ENCODE data around the gene TAGLN2.

Gene TAGLN2

DNA sequence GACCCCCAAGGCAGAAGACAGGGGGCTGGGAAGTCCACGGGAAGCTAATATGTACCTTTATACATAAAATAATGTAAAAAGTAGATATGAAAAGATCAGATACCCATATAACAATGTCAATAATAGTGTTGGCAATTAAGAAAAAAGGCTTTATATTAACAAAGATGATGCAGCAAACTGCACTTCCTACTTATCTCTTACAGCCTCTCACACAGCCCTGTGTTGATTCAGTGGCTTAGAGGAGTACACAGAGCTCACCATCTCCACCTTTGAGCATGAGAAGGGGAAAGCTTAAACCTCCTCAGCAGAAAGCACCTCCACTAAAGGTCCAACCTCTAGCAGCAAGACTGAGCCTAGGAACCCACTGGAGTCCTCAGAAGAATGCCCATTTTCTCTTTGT, 55.7 kb downstream of the TAGLN2 start:
- TF ChIP-seq, protein P1, sequence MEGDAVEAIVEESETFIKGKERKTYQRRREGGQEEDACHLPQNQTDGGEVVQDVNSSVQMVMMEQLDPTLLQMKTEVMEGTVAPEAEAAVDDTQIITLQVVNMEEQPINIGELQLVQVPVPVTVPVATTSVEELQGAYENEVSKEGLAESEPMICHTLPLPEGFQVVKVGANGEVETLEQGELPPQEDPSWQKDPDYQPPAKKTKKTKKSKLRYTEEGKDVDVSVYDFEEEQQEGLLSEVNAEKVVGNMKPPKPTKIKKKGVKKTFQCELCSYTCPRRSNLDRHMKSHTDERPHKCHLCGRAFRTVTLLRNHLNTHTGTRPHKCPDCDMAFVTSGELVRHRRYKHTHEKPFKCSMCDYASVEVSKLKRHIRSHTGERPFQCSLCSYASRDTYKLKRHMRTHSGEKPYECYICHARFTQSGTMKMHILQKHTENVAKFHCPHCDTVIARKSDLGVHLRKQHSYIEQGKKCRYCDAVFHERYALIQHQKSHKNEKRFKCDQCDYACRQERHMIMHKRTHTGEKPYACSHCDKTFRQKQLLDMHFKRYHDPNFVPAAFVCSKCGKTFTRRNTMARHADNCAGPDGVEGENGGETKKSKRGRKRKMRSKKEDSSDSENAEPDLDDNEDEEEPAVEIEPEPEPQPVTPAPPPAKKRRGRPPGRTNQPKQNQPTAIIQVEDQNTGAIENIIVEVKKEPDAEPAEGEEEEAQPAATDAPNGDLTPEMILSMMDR (IDR thresholded peaks at IDR 0.05; ENCODE audit: poor library complexity, severe bottlenecking), result no peak
- no peak for ATAC-seq (ENCODE audit: low read depth)
- H3K4me3 ChIP-seq (ENCODE audit: severe bottlenecking), result no peak overlapping the region
- DNase-seq (ENCODE audit: low spot score), result no peak
- peak overlapping the region; percentile 47 for H3K27ac ChIP-seq (ENCODE audit: poor library complexity, severe bottlenecking)
- H3K27me3 ChIP-seq (ENCODE audit: insufficient read depth, poor library complexity, severe bottlenecking), result no peaks in the 10 kb centered on the region
- H3K4me1 ChIP-seq (ENCODE audit: insufficient read depth, poor library complexity, severe bottlenecking), result peaks cover 25% of the 10 kb centered on the region
- H3K9me3 ChIP-seq (ENCODE audit: severe bottlenecking), result no peaks in the 10 kb centered on the region
- H3K36me3 ChIP-seq (ENCODE audit: low read depth), result no peaks in the 10 kb centered on the region

DNA sequence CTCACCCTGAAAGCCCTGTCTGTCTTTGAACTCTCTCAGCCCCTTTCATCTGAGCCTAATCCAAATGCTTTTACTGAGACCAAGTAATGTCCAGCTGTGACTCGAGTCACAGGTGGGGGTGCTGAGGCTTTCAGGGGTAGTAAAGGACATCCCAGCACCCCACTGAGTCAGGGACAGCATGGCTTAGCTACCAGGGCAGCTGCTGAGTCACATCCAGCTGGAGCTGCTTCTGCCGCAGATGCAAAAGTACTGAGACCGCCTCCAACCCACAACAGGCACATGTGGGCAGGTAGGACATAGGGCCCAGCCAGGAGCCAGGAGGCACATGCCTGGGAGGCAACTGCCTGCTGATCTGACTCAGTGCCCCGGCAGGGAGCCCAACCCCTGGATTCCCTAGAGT, 56.1 kb downstream of the TAGLN2 start:
- Histone ChIP-seq H3K27ac (ENCODE audit: poor library complexity, severe bottlenecking) (peak overlapping the region; percentile 47), H3K4me1 (ENCODE audit: insufficient read depth, poor library complexity, severe bottlenecking) (peaks cover 25% of the 10 kb centered on the region), H3K4me3 (ENCODE audit: severe bottlenecking) (no peak overlapping the region), H3K9me3 (ENCODE audit: severe bottlenecking) (no peaks in the 10 kb centered on the region), H3K36me3 (ENCODE audit: low read depth) (no peaks in the 10 kb centered on the region), H3K27me3 (ENCODE audit: insufficient read depth, poor library complexity, severe bottlenecking) (no peaks in the 10 kb centered on the region)
- TF ChIP-seq, protein P1 (IDR thresholded peaks at IDR 0.05; ENCODE audit: poor library complexity, severe bottlenecking), result no peak
- ATAC-seq (ENCODE audit: low read depth) (peak; percentile 77), DNase-seq (ENCODE audit: low spot score) (no peak)

DNA sequence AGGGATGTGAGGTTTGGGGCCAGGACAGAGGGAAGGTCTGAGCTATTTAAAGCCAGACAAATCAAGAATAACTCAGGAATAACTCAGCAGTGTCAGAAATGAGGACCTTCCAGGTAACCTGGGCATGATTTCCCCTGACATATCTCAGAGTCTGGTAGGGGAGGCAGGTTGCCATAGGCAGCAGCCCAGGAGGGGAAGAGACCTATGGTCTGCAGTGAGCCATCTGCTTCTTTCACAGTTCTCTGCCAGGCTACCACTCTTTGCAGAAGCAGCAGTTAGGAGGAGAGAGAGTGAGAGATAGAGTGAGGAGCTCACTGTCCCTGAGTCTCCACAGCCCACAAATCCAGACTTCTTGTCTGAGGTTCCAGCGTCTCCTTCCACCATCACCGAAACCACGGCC, 56.5 kb downstream of the TAGLN2 start:
- no peak for DNase-seq (ENCODE audit: low spot score)
- no peak overlapping the region for H3K4me3 ChIP-seq (ENCODE audit: severe bottlenecking)
- peak overlapping the region; percentile 47 for H3K27ac ChIP-seq (ENCODE audit: poor library complexity, severe bottlenecking)
- no peaks in the 10 kb centered on the region for H3K9me3 ChIP-seq (ENCODE audit: severe bottlenecking)
- peaks cover 25% of the 10 kb centered on the region for H3K4me1 ChIP-seq (ENCODE audit: insufficient read depth, poor library complexity, severe bottlenecking)
- H3K36me3 ChIP-seq (ENCODE audit: low read depth), result no peaks in the 10 kb centered on the region
- no peaks in the 10 kb centered on the region for H3K27me3 ChIP-seq (ENCODE audit: insufficient read depth, poor library complexity, severe bottlenecking)
- ATAC-seq (ENCODE audit: low read depth), result peak; percentile 2; the same call in 1 of the 3 replicates
- TF ChIP-seq, protein P1 (IDR thresholded peaks at IDR 0.05; ENCODE audit: poor library complexity, severe bottlenecking), result no peak

All from RWPE2 (cell line).